T-helper 9 cell (primary cell): ENCODE results near the gene ZNF790.

Experiments
- DNase-seq: peaks from one replicate; pipeline ENCODE4 v3.0.0-alpha.2; 2020

Gene ZNF790

DNA sequence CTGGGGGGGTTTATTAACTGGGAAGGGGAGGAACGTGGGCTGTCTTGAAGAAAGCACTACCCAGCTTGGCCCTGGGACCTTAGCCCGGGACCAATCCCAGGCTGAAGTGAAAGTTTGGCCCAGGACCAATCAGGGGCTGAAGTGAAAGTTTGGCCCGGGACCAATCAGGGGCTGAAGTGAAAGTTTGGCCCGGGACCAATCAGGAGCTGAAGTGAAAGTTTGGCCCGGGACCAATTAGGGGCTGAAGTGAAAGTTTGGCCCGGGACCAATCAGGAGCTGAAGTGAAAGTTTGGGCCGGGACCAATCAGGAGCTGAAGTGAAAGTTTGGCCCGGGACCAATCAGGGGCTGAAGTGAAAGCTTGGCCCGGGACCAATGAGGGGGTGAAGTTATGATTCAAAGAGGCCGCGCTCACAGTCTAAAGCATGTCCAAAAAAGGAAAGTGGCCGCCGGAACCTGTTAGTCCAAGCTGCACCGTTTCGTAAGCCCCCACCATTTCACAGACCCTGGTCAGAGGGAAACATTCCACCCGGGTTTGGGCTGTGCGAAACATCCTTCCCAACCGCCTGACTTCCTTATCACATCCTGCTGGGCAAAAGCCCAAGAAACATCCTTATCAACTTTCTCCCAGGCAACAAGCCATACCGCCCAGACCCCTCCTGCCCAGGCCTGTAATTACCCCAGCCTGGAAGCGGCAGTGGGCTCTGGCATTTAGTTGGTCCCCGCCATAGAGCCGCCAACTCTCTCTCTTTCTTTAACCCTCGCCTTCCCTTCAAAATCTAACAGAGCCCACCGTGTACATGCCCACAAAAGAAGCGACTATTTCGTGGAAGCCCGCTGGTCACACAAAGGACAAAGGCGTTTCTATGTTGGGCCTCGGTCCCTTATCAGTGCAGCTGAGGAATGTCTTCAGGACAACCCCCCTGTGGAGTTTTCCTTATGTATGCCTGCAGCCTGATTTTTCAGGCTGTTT is 66.6 kb downstream of the ZNF790 start:
- no peak for DNase-seq
